Measurements from ENCODE around the gene RILP. TPM values are rescaled to one million over a fixed set of nuclear protein-coding genes. Genes with fewer than 3 reads are reported as not detected.
A peak's percentile ranks its signal among the peaks of the same experiment; 100 is the strongest.
"Not testable (repeated sequence)": the region's sequence is repeated elsewhere in the genome, so short reads cannot be mapped to it uniquely, and the experiment has no call there.

RILP gene, protein sequence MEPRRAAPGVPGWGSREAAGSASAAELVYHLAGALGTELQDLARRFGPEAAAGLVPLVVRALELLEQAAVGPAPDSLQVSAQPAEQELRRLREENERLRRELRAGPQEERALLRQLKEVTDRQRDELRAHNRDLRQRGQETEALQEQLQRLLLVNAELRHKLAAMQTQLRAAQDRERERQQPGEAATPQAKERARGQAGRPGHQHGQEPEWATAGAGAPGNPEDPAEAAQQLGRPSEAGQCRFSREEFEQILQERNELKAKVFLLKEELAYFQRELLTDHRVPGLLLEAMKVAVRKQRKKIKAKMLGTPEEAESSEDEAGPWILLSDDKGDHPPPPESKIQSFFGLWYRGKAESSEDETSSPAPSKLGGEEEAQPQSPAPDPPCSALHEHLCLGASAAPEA
- 41.5 TPM for total RNA-seq
- long read RNA-seq, transcript RILP-201 (8 exons, 1,771 nt) = major isoform, 41 of 79 reads
- long read RNA-seq, partial matches to known transcripts = 12 of 79 reads
- long read RNA-seq, other reads (novel, unspliced or antisense) = 23 of 79 reads

DNA sequence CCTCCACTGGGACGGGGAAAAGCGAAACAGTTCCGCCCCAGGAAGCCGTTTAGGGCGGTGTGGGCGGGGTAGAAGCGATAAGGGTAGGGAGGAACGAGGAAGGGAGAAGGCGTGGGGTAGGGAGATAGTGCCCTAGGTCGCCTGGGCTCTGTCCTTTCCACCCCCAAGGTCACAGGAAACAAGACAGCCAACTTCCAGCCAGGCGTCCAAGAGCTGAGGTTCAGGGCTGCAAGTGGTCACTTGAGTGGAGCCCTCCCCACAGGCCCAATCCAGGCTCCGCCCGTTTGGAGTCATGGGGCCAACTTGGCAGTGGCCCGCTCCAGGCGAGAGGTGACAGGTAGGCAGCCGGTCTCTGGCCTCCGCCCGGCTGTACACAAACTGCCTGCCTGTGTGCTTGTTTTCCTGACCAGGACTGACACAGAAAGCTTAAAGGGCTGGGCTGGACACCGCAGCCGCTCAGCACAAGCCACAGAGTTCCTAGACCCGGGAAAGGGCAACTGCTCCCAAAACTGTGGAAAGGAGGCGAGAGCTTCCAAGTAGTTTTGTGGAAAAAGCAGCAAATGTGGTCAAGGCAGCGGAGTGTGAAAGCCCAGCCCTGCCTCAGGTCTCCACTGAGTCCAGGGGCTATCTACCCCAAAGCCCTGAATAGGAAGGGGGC, at the start of gene RILP:
Gene RILP, minus strand, starts transcription at position 23 of the 658 bp plus-strand sequence. CDS start 62 bp downstream, outside the sequence.
- H3K36me3 ChIP-seq = peaks cover 52% of the 10 kb centered on the region
- DNase-seq (peak; percentile 93), ATAC-seq (peak; percentile 73 to 75)
- H3K4me1 ChIP-seq = peaks cover 52% of the 10 kb centered on the region
- H3K4me3 ChIP-seq = peak within 1 kb of the TSS; percentile 84
- TF ChIP-seq, protein P1, sequence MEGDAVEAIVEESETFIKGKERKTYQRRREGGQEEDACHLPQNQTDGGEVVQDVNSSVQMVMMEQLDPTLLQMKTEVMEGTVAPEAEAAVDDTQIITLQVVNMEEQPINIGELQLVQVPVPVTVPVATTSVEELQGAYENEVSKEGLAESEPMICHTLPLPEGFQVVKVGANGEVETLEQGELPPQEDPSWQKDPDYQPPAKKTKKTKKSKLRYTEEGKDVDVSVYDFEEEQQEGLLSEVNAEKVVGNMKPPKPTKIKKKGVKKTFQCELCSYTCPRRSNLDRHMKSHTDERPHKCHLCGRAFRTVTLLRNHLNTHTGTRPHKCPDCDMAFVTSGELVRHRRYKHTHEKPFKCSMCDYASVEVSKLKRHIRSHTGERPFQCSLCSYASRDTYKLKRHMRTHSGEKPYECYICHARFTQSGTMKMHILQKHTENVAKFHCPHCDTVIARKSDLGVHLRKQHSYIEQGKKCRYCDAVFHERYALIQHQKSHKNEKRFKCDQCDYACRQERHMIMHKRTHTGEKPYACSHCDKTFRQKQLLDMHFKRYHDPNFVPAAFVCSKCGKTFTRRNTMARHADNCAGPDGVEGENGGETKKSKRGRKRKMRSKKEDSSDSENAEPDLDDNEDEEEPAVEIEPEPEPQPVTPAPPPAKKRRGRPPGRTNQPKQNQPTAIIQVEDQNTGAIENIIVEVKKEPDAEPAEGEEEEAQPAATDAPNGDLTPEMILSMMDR (IDR thresholded peaks at IDR 0.05) = no peak
- intact Hi-C loops (cut with DNase I) = no loop called here
- H3K9me3 ChIP-seq = no peaks in the 10 kb centered on the region
- peak within 1 kb of the TSS; percentile 99 for H3K27ac ChIP-seq
- no peaks in the 10 kb centered on the region for H3K27me3 ChIP-seq (ENCODE audit: low read depth)

DNA sequence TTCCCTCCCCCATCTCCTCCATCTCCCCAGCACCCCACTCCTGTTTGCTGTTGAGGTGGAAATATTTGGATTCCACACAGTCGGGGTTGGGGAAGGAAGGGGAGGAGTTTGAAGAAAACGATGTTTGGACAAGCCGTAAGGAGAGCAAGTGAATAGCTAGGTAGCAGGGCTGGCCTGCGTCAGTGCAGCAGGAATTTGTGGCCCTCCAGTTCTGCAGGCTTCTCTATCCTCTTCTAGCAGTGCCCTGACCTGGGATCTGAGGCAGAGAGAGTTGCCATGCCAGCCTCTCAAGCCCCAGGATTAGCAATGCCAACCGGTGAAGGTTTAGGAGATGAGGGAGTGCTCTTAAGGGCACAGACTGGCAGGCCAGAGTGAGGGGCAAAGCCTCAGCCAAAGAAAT, 48.0 kb upstream of the RILP start:
- no peaks in the 10 kb centered on the region for H3K36me3 ChIP-seq
- no peaks in the 10 kb centered on the region for H3K4me1 ChIP-seq
- intact Hi-C loops (cut with DNase I) = no loop called here
- DNase-seq = peak; percentile 64
- peak overlapping the region; percentile 64 for H3K27ac ChIP-seq
- TF ChIP-seq, protein P1 (IDR thresholded peaks at IDR 0.05) = no peak
- H3K4me3 ChIP-seq = no peak overlapping the region
- no peaks in the 10 kb centered on the region for H3K27me3 ChIP-seq (ENCODE audit: low read depth)
- H3K9me3 ChIP-seq = no peaks in the 10 kb centered on the region
- peak; percentile 92 to 97 for ATAC-seq

DNA sequence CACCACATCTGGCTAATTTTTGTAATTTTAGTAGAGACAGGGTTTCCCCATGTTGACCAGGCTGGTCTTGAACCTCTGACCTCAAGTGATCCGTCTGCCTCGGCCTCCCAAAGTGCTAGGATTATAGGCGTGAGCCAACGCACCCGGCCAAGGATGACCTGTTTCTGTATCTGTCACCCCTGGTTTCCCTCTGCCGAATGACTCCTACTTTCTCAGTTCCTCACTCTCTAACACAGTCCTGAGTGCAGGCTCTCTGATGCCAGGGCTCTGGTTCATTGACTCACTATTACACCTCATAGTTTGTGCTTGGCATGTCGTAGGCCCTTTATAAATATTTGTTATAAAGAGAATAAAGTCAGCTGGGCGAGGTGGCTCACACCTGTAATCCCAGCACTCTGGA, 45.7 kb upstream of the RILP start:
- Histone ChIP-seq H3K9me3 (no peaks in the 10 kb centered on the region), H3K4me3 (no peak overlapping the region), H3K4me1 (no peaks in the 10 kb centered on the region), H3K27ac (no peak overlapping the region), H3K36me3 (no peaks in the 10 kb centered on the region), H3K27me3 (ENCODE audit: low read depth) (no peaks in the 10 kb centered on the region)
- DNase-seq (no peak), ATAC-seq (no peak)
- intact Hi-C loops (cut with DNase I) = no loop called here
- TF ChIP-seq, protein P1 (IDR thresholded peaks at IDR 0.05) = no peak

DNA sequence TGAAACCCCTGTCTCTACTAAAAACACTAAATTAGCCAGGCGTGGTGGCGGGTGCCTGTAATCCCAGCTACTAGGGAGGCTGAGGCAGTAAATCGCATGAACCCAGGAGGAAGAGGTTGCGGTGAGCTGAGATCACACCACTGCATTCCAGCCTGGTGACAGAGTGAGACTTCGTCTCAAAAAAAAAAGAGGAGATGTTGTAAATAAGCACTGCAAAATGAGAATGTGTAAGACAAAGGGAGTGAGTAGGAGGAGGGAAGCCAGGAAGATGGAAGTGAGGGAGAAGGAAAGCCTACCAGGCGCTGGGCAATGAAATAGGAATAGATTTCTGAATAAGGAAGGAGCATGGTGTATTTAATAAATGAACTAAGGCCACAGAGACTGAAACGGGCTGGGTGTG, 43.7 kb upstream of the RILP start:
- intact Hi-C loops (cut with DNase I) = no loop called here
- Histone ChIP-seq H3K4me3 (no peak overlapping the region), H3K27ac (no peak overlapping the region), H3K27me3 (ENCODE audit: low read depth) (no peaks in the 10 kb centered on the region), H3K36me3 (no peaks in the 10 kb centered on the region), H3K9me3 (no peaks in the 10 kb centered on the region), H3K4me1 (no peaks in the 10 kb centered on the region)
- TF ChIP-seq, protein P1 (IDR thresholded peaks at IDR 0.05) = no peak
- ATAC-seq = no peak
- DNase-seq = no peak

DNA sequence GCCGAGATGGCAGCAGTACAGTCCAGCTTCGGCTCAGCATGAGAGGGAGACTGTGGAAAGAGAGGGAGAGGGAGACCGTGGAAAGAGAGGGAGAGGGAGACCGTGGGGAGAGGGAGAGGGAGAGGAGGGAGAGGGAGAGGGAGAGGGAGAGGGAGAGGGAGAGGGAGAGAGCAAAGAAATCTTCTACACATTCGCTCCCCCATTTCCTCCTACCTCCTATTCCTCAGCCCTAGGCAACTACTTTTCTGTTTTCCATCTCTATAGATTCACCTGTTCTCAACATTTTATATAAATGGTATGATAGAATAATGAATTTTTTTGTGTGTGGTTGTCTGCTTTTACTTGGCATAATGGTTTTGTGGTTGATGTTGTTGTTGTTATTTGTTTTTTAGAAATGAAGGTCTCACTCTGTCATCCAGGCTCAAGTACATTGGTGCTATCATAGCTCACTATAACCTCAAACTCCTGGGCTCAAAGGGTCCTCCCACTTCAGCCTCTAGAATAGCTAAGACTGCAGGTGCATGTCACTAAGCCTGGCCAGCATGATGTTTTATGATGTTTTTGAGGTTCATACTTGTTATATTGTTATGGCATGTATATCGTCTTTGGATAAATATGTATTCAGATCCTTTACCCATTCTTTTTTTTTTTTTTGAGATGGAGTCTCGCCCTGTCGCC, 41.0 kb upstream of the RILP start:
- ATAC-seq (no peak), DNase-seq (no peak)
- intact Hi-C loops (cut with DNase I) = no loop called here
- Histone ChIP-seq H3K9me3 (no peaks in the 10 kb centered on the region), H3K36me3 (no peaks in the 10 kb centered on the region), H3K27ac (no peak overlapping the region), H3K4me1 (no peaks in the 10 kb centered on the region), H3K27me3 (ENCODE audit: low read depth) (no peaks in the 10 kb centered on the region), H3K4me3 (no peak overlapping the region)
- TF ChIP-seq, protein P1 (IDR thresholded peaks at IDR 0.05) = no peak

DNA sequence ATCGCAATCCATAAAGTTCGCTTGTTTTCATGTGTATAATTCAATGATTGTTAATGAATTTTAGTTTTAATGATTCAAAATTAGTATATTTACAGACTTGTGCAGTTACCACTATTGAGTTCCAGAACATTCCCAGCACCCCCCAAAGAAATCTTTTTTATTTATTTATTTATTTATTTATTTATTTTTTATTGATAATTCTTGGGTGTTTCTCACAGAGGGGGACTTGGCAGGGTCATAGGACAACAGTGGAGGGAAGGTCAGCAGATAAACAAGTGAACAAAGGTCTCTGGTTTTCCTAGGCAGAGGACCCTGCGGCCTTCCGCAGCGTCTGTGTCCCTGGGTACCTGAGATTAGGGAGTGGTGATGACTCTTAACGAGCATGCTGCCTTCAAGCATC, 38.7 kb upstream of the RILP start:
- ATAC-seq; intact Hi-C loops (cut with DNase I); DNase-seq: not testable (repeated sequence)

More for the DNA sequence above, 38.7 kb upstream of the RILP start:
- H3K27me3 ChIP-seq (ENCODE audit: low read depth); H3K9me3 ChIP-seq; H3K27ac ChIP-seq; H3K4me3 ChIP-seq; H3K36me3 ChIP-seq: not testable (repeated sequence)
- H3K4me1 ChIP-seq = peaks cover 13% of the 10 kb centered on the region

Data from lower lobe of right lung (tissue), 2 donors.